Measurements from ENCODE around the gene SLC26A4. TPM values are rescaled to one million over a fixed set of nuclear protein-coding genes. Genes with fewer than 3 reads are reported as not detected.

SLC26A4 gene
- total RNA-seq, 1 experiment from 2014 or later, result not detected

- intact Hi-C loops (cut with micrococcal nuclease), result no loop called here
- Histone ChIP-seq H3K9me2 (replicated peaks; ENCODE audit: low read length) (no peaks in the 10 kb centered on the region), H3K9ac (ENCODE audit: low read length) (no peak overlapping the region), H2AFZ (ENCODE audit: low read length) (peak overlapping the region; percentile 67), H3K27me3 (ENCODE audit: low read length) (peaks cover 25% of the 10 kb centered on the region), H3K36me3 (ENCODE audit: low read depth, low read length) (no peaks in the 10 kb centered on the region), H3K4me1 (ENCODE audit: insufficient read depth, low read length) (no peaks in the 10 kb centered on the region), H3K4me2 (ENCODE audit: low read length) (peak overlapping the region; percentile 71), H3F3A (ENCODE audit: low read length, unreplicated experiment) (no peaks in the 10 kb centered on the region), H4K20me1 (ENCODE audit: low read length) (no peaks in the 10 kb centered on the region), H3K27ac (ENCODE audit: low read length) (no peak overlapping the region), H3K4me3 (ENCODE audit: low read length) (peak overlapping the region; percentile 67), H3K9me3 (ENCODE audit: low read length) (no peaks in the 10 kb centered on the region), H3K79me2 (ENCODE audit: low read length) (no peaks in the 10 kb centered on the region)
- ChIA-PET POLR2A (ENCODE audit: unreplicated experiment) (no interaction called here), CTCF (interaction anchor here (0.8 kb wide), 1 partner anchor 98 kb away, joined by 3 read pairs; the partner anchor contains the start of genes COG5 and DUS4L)
- ATAC-seq, result no peak; the same call in 1 of the 2 replicates
- no peak for DNase-seq
- BruUV-seq (replicated peaks), result no TSS peak
- TF ChIP-seq, protein P1, sequence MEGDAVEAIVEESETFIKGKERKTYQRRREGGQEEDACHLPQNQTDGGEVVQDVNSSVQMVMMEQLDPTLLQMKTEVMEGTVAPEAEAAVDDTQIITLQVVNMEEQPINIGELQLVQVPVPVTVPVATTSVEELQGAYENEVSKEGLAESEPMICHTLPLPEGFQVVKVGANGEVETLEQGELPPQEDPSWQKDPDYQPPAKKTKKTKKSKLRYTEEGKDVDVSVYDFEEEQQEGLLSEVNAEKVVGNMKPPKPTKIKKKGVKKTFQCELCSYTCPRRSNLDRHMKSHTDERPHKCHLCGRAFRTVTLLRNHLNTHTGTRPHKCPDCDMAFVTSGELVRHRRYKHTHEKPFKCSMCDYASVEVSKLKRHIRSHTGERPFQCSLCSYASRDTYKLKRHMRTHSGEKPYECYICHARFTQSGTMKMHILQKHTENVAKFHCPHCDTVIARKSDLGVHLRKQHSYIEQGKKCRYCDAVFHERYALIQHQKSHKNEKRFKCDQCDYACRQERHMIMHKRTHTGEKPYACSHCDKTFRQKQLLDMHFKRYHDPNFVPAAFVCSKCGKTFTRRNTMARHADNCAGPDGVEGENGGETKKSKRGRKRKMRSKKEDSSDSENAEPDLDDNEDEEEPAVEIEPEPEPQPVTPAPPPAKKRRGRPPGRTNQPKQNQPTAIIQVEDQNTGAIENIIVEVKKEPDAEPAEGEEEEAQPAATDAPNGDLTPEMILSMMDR (conservative IDR thresholded peaks at IDR 0.05; ENCODE audit: low read depth, low read length), result 0 out of 2 replicates have a peak, but pooled peaks have one; percentile 8
- TF ChIP-seq EZH2phosphoT487 (IDR thresholded peaks at IDR 0.05; ENCODE audit: borderline replicate concordance, low read length), result no peak
- TF ChIP-seq EZH2 (IDR thresholded peaks at IDR 0.05; ENCODE audit: low read length, unreplicated experiment), result no peak
Observed at GRCh38 chr7:107661865-107662379, 1.3 kb downstream of the SLC26A4 start.

DNA sequence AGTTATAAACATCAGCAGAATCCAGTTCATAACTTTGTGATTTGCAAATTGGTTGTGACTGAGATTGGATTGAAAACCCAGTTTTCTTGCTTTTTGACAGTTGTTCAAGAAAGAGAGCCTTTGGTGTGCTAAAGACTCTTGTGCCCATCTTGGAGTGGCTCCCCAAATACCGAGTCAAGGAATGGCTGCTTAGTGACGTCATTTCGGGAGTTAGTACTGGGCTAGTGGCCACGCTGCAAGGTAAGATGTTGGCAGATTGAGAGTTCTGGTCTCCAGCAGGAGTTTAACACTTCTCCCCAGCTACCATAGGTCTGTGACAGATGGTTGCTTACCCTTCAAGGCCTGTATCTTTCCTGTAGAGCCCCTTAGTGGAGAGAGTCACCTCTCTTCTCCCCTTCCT, 2.6 kb downstream of the SLC26A4 start:
- DNase-seq (no peak), ATAC-seq (no peak)
- H3K36me3 ChIP-seq (ENCODE audit: low read depth, low read length), result no peaks in the 10 kb centered on the region
- H3K4me3 ChIP-seq (ENCODE audit: low read length), result no peak overlapping the region
- peaks cover 25% of the 10 kb centered on the region for H3K27me3 ChIP-seq (ENCODE audit: low read length)
- no peaks in the 10 kb centered on the region for H4K20me1 ChIP-seq (ENCODE audit: low read length)
- H3K9me3 ChIP-seq (ENCODE audit: low read length), result no peaks in the 10 kb centered on the region
- BruUV-seq (replicated peaks), result no TSS peak
- H3F3A ChIP-seq (ENCODE audit: low read length, unreplicated experiment), result no peaks in the 10 kb centered on the region
- intact Hi-C loops (cut with micrococcal nuclease), result no loop called here
- H3K9ac ChIP-seq (ENCODE audit: low read length), result no peak overlapping the region
- H3K4me2 ChIP-seq (ENCODE audit: low read length), result no peak overlapping the region
- no peaks in the 10 kb centered on the region for H3K79me2 ChIP-seq (ENCODE audit: low read length)
- H3K27ac ChIP-seq (ENCODE audit: low read length), result no peak overlapping the region
- CTCF ChIA-PET, result interaction anchor here (0.7 kb wide), 1 partner anchor 195 kb away, joined by 3 read pairs; no protein-coding TSS in a partner anchor
- POLR2A ChIA-PET (ENCODE audit: unreplicated experiment), result no interaction called here
- no peaks in the 10 kb centered on the region for H3K4me1 ChIP-seq (ENCODE audit: insufficient read depth, low read length)
- no peak overlapping the region for H2AFZ ChIP-seq (ENCODE audit: low read length)
- TF ChIP-seq EZH2phosphoT487 (IDR thresholded peaks at IDR 0.05; ENCODE audit: borderline replicate concordance, low read length) (no peak), EZH2 (IDR thresholded peaks at IDR 0.05; ENCODE audit: low read length, unreplicated experiment) (no peak)
- TF ChIP-seq, protein P1 (conservative IDR thresholded peaks at IDR 0.05; ENCODE audit: low read depth, low read length), result no peak
- H3K9me2 ChIP-seq (replicated peaks; ENCODE audit: low read length), result no peaks in the 10 kb centered on the region

DNA sequence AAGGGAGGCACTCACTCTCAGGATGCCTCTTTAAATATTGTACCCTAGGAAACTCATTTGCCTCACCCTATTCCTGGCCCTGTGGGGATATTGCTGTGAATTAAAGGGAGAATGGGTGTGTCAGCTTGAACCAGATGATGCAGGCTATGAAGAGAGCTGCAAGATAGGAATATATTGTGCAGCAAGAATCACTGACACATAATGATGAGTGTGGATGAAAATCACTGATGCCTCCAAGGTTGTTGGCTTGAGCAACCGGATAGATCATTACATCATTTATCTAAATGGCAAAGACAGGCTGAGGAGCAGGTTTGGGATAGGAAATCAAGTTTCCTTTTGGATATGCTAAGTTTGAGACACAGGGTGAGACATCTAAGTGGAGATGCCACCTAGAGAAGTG, 6.2 kb downstream of the SLC26A4 start:
- no TSS peak for BruUV-seq (replicated peaks)
- TF ChIP-seq EZH2 (IDR thresholded peaks at IDR 0.05; ENCODE audit: low read length, unreplicated experiment) (no peak), EZH2phosphoT487 (IDR thresholded peaks at IDR 0.05; ENCODE audit: borderline replicate concordance, low read length) (no peak)
- TF ChIP-seq, protein P1 (conservative IDR thresholded peaks at IDR 0.05; ENCODE audit: low read depth, low read length), result no peak
- intact Hi-C loops (cut with micrococcal nuclease), result no loop called here
- DNase-seq (no peak), ATAC-seq (no peak)
- Histone ChIP-seq H2AFZ (ENCODE audit: low read length) (no peak overlapping the region), H3F3A (ENCODE audit: low read length, unreplicated experiment) (no peaks in the 10 kb centered on the region), H3K4me2 (ENCODE audit: low read length) (no peak overlapping the region), H3K4me3 (ENCODE audit: low read length) (no peak overlapping the region), H3K79me2 (ENCODE audit: low read length) (no peaks in the 10 kb centered on the region), H3K9me2 (replicated peaks; ENCODE audit: low read length) (no peaks in the 10 kb centered on the region), H3K4me1 (ENCODE audit: insufficient read depth, low read length) (no peaks in the 10 kb centered on the region), H4K20me1 (ENCODE audit: low read length) (no peaks in the 10 kb centered on the region), H3K9ac (ENCODE audit: low read length) (no peak overlapping the region), H3K27ac (ENCODE audit: low read length) (no peak overlapping the region), H3K36me3 (ENCODE audit: low read depth, low read length) (no peaks in the 10 kb centered on the region), H3K9me3 (ENCODE audit: low read length) (no peaks in the 10 kb centered on the region), H3K27me3 (ENCODE audit: low read length) (peaks cover 6% of the 10 kb centered on the region; the same call in 1 of the 2 replicates)
- ChIA-PET CTCF (no interaction called here), POLR2A (ENCODE audit: unreplicated experiment) (no interaction called here)
